WI38 (cell line): Measurements from ENCODE around the gene FTO.

Experiments used
- H3K4me3 ChIP-seq: 2 replicates; pipeline ENCODE4 v1.5.1; 2011; ENCODE audit warnings: low read depth, mild to moderate bottlenecking, control low read depth, low read length
- TF ChIP-seq, protein P1 (sequence below): IDR thresholded peaks from 2 replicates; pipeline ENCODE4 v1.5.1; 2012; ENCODE audit warnings: low read depth, mild to moderate bottlenecking, control low read depth, low read length

Gene FTO

DNA sequence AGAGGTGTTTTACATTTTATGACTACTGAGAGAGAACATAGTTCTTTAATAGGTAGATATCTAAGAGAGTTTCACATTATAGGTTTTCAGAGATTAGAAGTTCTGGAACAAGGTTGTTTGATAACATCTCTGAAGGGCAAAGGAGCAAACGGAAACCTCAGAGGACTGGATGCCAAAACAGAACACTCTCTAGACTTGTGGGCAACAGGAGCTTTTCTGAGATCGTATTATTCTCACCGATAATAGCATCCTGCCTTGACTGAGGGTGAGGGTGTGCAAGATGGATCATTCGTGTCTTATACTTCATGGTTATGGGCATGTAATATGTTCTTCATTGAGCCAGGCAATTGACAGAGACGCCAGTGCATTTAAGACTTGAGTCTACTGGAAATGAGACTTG lies 347.9 kb downstream of the FTO start:
- TF ChIP-seq, protein P1, sequence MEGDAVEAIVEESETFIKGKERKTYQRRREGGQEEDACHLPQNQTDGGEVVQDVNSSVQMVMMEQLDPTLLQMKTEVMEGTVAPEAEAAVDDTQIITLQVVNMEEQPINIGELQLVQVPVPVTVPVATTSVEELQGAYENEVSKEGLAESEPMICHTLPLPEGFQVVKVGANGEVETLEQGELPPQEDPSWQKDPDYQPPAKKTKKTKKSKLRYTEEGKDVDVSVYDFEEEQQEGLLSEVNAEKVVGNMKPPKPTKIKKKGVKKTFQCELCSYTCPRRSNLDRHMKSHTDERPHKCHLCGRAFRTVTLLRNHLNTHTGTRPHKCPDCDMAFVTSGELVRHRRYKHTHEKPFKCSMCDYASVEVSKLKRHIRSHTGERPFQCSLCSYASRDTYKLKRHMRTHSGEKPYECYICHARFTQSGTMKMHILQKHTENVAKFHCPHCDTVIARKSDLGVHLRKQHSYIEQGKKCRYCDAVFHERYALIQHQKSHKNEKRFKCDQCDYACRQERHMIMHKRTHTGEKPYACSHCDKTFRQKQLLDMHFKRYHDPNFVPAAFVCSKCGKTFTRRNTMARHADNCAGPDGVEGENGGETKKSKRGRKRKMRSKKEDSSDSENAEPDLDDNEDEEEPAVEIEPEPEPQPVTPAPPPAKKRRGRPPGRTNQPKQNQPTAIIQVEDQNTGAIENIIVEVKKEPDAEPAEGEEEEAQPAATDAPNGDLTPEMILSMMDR, result no peak

DNA sequence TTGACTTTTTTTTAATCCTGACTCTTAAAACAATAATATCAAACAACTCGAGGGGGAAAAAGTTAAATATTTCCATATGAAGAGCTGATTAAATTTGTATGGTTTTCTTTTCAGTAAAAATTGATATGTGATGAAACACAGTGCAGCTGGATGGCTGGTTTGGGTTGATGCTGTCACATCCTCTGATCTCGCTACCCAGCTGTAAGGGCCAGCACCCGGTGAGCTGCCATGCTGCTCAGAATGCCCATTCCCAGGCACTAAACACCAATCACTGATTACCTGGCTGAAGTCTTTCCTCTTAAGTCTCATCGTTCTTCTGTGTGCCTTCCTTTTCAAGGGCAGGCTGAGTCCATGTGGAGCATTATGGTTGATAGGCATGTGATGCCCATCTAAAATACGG lies 348.3 kb downstream of the FTO start:
- H3K4me3 ChIP-seq, result no peak overlapping the region
- TF ChIP-seq, protein P1, result no peak

More for the DNA sequence above, 347.9 kb downstream of the FTO start:
- H3K4me3 ChIP-seq, result no peak overlapping the region

DNA sequence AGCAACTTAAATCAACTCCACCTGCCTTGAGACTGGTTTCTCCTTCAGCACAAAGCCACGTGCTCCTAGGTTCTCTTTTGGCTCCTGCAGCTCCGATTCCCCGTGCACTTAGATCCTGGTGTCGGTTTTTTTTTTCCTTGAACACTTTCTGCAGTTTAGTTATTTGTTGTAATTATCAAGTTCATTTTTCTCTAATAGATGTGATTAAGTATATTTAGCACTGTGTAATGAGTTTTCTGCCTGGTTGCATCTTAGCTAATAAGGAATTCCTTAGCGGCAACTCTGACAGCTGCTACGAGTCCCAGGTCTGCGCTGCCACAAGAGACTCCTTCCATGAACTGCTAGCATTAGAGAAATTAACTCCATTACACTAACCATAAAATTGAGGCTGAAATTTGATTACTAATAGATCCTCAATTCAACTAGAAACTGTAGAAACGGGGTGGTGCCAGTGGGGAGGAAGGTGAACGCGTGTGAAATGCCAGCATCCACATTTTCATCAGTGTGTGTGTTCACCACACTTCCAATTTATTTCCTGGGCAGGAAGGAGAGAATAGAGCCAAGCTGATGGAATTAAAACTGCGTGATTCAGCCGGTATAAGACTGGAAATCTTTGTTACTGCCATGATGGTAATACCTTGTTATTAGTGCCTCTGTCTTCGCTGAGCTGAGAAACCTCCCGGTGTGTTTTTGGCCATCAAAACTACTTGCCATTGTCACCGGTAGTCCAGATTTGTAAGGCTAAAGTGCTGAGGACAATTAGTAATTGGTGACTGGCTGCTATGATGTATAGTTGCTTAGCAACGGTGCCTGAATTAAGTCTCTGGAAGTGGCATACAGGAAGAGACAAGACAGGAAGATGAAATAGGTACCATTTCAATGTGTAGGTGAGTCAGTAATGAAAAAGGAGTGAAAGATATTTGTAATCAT lies 350.2 kb downstream of the FTO start:
- TF ChIP-seq, protein P1, result no peak
- H3K4me3 ChIP-seq, result no peak overlapping the region

DNA sequence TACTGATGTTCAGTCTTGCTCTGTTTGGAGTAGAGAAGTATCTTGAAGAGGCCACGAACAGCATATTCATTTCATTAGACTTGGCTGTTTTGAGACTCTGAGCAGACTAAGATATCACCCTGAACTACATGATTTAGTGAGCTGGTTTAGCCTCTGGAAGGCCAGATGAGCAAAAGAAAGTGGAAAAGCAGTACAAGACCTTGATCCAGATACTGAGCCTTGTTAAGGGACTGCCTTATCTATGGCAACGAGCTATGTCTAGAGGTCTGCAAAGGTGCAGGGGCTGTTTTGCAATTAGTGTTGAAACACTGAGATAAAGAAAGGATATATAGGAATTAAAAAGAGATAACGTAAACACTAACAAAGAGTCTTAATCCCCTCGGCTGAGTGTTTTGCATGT lies 351.2 kb downstream of the FTO start:
- TF ChIP-seq, protein P1, result no peak
- H3K4me3 ChIP-seq, result no peak overlapping the region

DNA sequence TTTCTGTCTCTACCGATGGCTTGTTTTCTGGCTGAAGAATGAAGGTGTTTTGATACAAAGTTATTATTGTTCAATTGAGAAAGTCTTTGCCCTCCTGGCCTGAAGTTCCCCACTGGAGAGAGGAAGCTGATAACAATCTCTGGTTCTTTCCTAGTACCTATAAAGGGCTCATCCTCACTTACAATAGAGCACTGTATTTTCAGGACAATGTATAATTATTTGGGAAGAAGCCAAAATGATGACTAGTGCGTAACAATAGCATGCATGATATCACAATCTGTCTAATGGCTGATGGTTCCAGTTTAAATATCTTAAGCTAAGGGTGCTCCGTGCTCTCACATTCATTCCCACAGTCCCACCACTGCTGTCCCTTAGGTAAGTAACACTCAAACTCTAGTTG lies 351.9 kb downstream of the FTO start:
- no peak overlapping the region for H3K4me3 ChIP-seq
- TF ChIP-seq, protein P1, result no peak

DNA sequence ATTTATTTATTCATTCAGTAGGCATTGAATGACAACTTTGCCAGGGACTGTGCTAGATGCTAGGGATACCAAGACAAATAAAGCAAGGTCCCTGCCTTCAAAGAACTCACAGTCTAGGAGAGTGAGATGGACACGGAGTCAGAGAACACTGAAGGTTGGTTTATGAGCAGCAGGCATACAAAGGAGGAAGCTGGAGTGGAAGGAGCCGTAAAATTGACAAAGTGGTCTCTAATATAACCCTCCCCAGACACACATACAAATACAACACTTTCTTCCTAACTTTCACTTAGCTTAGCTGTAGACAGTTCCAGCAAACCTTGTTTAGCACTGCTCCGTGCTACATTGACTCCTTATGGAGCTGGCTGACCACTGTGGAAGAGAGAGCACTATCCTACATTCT lies 353.0 kb downstream of the FTO start:
- TF ChIP-seq, protein P1, result no peak
- no peak overlapping the region for H3K4me3 ChIP-seq

DNA sequence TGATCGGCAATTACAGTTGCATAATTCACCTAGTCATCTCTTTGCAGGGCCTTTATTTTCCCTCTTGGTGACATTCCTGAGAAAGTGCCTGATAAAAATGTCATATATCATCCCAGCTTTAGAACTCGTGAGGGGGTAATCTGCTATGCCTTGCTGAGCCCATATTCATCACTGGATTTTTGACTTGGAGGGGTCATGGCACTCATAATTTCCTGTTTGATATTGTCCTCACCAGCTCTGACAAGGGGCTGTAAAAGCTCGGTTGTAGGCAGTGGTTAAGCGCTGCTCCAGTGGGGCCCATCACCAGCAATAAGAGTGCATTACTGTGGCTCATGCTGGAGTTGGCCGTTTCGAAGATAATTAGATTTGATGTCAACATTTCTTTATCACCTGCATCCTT lies 355.4 kb downstream of the FTO start:
- no peak overlapping the region for H3K4me3 ChIP-seq
- TF ChIP-seq, protein P1, result no peak
